Mononuclear cell (primary cell): ENCODE measurements around the gene NOX3. TPM values are rescaled to one million over a fixed set of nuclear protein-coding genes. Genes with fewer than 3 reads are reported as not detected.

Experiments used
- H3K27me3 ChIP-seq: 2 replicates; pipeline ENCODE4 v1.6.0; 2011; ENCODE audit warnings: low read length, control low read depth; ENCODE audit not compliant: insufficient read depth
- H3K4me1 ChIP-seq: 2 replicates; pipeline ENCODE4 v1.5.1; 2011; ENCODE audit warnings: mild to moderate bottlenecking, low read length, control low read depth; ENCODE audit not compliant: insufficient read depth
- H3K4me3 ChIP-seq: 2 replicates; pipeline ENCODE4 v1.5.1; 2011; ENCODE audit warnings: mild to moderate bottlenecking, low read length, moderate library complexity
- H3K9me3 ChIP-seq: 2 replicates; pipeline ENCODE4 v1.5.1; 2011; ENCODE audit warnings: low read depth, mild to moderate bottlenecking, control low read depth, low read length
- total RNA-seq: library from RNA; depleted of rRNA; stranded (reverse); fragments of >200 nt; gene quantifications from one replicate; pipeline ENCODE4 v1.2.3, GENCODE V29; 2012

Gene NOX3
- total RNA-seq, 1 donor, result not detected

DNA sequence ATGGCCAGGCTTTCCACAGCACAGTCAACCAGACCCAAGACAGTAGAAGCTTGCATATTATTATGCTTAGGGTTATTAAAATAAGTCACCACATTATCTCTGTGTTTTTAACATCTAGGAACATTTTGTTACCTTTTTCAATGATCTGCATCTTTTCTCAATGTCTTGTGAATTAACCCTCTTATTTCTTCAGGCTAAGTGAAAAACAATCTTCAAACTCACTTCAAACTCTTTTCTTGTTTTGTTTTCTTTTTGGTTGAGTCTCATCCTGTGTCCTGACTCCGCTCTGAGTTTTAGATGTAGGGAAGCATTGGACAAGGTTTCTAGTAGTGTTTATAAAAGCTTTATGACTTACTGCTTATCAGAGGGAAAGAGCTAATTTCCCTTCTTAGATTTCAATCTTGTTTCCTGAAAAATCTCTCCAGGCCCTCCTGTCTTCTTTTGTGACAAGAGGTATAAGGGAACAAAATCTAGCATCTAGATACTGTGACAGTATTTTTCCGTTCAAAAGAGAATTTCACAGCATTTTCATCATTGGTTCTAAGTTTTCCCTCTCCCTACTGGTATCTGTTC lies 26.2 kb downstream of the NOX3 start:
- Histone ChIP-seq H3K27me3 (no peaks in the 10 kb centered on the region), H3K4me3 (no peak overlapping the region), H3K9me3 (no peaks in the 10 kb centered on the region), H3K4me1 (no peaks in the 10 kb centered on the region)

DNA sequence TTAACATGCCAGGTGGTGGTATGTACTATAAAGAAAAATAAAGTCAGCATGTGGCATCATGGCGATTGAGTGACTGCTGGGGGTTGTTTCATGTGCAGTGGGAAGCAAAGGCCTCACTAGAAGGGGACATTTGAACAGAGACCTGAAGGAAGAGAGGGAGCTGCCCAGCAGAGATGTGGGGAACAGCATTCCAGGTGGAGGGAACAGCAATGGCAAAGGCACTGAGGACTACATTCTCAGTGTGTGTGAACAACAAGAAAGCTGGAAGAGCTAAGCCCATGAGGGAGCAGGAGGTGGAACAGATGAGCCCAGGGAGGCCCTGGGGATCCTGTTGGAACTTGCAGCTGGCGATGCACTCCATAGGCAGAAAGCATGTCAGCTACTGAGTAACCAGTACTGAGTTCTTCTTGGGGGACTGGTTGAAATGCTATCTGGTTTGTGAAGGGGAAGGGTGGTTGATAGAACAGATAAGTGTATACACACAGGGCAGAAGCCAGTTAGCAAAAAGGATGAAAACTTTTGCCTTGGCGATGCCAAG lies 29.2 kb downstream of the NOX3 start:
- no peak overlapping the region for H3K4me3 ChIP-seq

DNA sequence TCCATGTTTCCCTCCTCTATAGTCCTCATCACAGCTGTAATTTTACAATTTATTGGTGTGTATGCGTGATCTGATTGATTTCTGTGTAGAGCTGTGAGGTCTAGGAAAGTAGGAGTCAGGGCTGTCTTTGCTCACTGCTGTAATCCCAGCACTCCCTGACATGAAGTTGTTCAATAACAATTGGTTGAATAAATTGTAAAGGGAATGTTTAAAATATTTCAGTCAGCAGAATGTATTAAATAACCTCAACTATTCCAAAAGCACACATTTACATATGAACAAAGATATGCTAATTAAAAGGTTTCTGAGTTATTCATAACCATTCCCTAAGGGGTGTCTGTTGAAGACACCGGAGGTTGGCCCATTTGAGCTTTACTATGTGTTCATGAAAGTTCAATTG lies 31.5 kb downstream of the NOX3 start:
- Histone ChIP-seq H3K9me3 (no peaks in the 10 kb centered on the region), H3K4me1 (no peaks in the 10 kb centered on the region), H3K27me3 (no peaks in the 10 kb centered on the region)

More for the DNA sequence above, 29.2 kb downstream of the NOX3 start:
- Histone ChIP-seq H3K4me1 (no peaks in the 10 kb centered on the region), H3K27me3 (no peaks in the 10 kb centered on the region), H3K9me3 (no peaks in the 10 kb centered on the region)

DNA sequence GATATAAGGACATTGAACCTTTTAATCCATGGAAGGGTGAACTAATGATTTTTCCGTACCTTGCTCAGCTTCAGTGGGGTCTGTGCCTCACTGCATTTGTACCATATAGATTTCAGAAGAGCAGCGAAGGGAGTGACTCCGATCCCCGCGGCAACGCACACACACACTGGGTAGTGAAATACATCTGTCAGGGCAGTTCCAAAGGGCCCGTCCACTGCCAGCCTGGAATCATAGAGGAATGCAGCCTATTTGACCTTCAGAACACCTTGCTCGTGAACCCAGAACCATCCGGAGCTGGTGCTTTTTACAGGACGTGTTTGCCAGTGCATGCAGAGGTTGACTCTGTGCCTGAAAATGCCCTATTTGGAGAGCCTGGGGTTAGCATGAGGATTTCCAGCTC lies 33.0 kb downstream of the NOX3 start:
- H3K4me1 ChIP-seq, result peaks cover 9% of the 10 kb centered on the region
- no peaks in the 10 kb centered on the region for H3K9me3 ChIP-seq
- no peak overlapping the region for H3K4me3 ChIP-seq
- H3K27me3 ChIP-seq, result no peaks in the 10 kb centered on the region

More for the DNA sequence above, 31.5 kb downstream of the NOX3 start:
- H3K4me3 ChIP-seq, result no peak overlapping the region

DNA sequence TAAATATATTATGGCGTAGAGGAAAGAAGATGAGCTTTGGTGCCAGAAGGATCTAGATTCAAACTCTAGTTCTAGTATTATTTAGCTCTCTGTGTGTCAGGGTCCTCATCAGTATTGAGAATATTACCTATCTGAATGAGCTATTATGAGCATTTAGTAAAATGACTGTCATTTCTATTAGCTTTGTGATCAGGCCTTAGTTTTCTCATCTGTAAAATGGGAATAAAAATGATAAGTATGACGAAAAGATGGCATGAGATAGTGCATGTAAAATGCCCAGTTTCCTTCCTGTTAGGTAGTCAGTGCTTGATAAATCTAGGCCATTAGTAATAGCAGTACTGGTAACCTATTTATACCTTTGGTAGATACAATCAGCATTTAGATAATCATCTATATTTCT lies 35.1 kb downstream of the NOX3 start:
- no peak overlapping the region for H3K4me3 ChIP-seq
- no peaks in the 10 kb centered on the region for H3K27me3 ChIP-seq
- no peaks in the 10 kb centered on the region for H3K9me3 ChIP-seq
- H3K4me1 ChIP-seq, result peaks cover 15% of the 10 kb centered on the region

DNA sequence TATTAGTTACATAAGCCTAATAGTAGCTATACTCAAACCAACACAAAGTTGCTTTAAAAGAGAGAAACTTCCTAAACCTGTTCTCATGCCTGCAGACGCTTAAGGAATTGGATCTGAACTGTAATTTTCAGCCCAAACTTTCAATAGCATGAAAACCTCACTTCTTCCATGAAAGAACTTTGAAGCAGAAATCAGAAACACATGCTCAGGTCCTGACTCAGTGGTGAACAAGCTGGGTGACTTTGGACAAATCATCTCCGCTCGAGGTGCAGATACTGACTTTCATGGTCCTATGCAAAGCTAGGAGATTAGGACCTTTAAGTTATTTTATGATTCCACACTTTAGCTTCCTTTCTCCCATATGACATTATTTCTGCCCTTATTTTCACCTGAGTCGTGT lies 36.5 kb downstream of the NOX3 start:
- Histone ChIP-seq H3K4me1 (peaks cover 15% of the 10 kb centered on the region), H3K9me3 (no peaks in the 10 kb centered on the region), H3K27me3 (no peaks in the 10 kb centered on the region), H3K4me3 (no peak overlapping the region)

DNA sequence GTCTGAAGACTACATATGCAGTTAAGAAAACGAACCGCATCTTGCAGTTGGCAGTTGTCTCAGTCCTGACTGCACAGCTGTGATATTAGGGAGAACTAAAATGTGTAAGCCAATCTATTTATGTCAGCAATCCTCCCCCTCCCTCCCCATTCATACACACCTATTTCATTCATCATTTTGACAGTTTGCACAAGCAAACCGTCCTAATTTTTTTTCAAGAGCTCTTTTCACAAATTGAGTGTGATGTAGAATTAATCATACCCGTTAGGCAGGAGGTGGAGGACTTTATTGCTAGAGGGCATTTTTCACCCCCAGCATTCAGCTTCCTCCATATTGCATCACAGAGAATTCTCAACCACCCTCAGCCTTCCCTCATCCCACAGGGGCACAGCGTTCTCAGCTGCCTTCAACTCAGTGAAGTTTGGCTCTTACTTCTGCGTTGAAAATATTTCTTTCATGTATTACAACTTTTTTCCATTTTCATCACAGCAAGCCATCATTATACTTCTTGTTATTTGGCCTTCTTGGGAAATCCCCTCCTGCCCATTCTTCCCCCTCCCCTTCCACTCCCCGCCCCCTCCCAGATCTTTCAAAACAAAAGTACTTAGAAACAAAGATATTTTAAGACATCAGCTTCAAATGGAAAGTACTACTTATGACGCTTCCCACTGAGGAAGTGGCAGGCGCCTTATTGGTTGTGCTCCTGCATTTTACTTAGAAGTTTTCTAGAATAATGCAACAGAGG lies 37.5 kb downstream of the NOX3 start:
- Histone ChIP-seq H3K4me3 (no peak overlapping the region), H3K4me1 (peaks cover 15% of the 10 kb centered on the region), H3K9me3 (no peaks in the 10 kb centered on the region), H3K27me3 (no peaks in the 10 kb centered on the region)

DNA sequence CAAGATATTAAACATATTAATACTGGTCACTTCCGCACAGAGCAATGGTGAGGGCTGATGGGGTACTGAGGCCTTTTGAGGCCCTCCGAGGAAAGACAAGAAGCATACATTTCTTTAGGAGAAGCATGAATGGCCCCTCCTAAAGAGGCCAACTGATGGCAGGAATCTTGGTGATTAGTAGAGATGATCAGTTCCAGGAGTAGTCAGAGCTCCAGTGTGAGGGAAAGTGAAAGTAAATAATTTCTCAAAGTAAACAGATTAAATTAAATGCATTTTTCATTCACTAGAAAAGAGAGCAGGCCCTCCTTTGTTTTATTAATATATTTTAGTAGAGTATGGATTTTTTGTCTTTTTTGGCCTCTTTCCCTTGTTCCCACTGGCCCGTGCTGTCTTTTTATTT lies 38.2 kb downstream of the NOX3 start:
- H3K27me3 ChIP-seq, result no peaks in the 10 kb centered on the region
- H3K9me3 ChIP-seq, result no peaks in the 10 kb centered on the region
- H3K4me3 ChIP-seq, result no peak overlapping the region
- H3K4me1 ChIP-seq, result peaks cover 15% of the 10 kb centered on the region

DNA sequence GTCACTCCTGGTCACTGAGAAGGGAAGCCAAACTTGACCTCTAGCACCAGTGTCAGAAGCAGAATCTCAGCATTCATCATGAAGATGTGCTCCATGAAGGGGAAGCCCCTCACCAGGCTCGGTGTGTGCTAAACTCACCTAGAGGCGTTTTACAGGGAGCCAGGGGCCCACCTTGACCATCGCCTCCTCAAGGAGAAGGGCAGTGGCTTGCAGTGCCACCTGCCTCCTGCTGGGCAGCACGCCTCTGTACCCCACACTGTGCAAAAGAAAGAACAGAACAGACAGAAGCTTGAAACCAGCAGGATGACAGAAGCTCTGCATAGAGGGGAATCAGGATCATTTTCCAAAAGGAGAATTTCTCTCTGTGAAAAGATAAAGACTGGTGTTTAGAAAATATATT lies 39.7 kb downstream of the NOX3 start:
- H3K27me3 ChIP-seq, result no peaks in the 10 kb centered on the region
- H3K9me3 ChIP-seq, result no peaks in the 10 kb centered on the region

DNA sequence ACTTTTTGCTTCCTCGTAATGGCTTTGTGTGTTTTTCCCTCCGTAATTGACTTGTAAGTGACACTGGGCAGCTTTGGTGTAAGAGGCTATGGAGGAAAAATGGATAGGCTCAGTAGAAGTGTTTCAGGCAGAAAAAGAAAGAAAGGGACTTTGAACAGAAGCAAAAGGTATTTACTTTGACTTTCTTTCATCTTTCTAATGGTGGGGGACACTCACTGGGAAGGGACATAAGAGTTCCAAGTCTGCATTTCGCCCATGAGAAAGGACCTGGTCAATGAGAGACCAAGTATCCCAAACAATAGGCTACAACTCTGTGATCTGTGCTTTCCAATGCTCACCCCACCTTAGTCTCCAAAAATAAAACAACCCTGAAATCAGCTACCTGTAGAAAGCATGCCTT lies 41.6 kb downstream of the NOX3 start:
- H3K9me3 ChIP-seq, result no peaks in the 10 kb centered on the region
- H3K4me3 ChIP-seq, result no peak overlapping the region
- H3K27me3 ChIP-seq, result no peaks in the 10 kb centered on the region
- peaks cover 15% of the 10 kb centered on the region for H3K4me1 ChIP-seq

More for the DNA sequence above, 39.7 kb downstream of the NOX3 start:
- H3K4me1 ChIP-seq, result peaks cover 15% of the 10 kb centered on the region
- H3K4me3 ChIP-seq, result no peak overlapping the region

DNA sequence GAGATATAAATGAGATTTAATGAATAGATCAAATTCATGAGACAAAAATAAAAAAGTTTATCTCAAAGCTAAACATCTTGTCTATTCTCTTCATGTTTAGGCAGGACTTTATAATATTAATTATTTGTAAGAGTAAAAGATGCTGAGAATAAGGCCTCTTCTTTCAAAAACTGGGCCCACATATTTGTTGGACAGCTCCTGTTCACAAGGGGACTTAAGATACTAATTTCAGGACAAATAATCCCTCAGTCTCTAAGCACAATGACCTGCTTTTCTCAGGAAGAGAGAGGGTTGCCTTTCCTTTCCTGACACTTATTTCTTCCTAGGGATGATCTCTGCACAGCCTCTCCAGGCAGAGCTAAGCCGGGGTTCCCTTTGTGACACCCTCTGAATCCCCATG lies 43.3 kb downstream of the NOX3 start:
- no peak overlapping the region for H3K4me3 ChIP-seq
- H3K4me1 ChIP-seq, result peaks cover 3% of the 10 kb centered on the region
- no peaks in the 10 kb centered on the region for H3K9me3 ChIP-seq
- no peaks in the 10 kb centered on the region for H3K27me3 ChIP-seq

DNA sequence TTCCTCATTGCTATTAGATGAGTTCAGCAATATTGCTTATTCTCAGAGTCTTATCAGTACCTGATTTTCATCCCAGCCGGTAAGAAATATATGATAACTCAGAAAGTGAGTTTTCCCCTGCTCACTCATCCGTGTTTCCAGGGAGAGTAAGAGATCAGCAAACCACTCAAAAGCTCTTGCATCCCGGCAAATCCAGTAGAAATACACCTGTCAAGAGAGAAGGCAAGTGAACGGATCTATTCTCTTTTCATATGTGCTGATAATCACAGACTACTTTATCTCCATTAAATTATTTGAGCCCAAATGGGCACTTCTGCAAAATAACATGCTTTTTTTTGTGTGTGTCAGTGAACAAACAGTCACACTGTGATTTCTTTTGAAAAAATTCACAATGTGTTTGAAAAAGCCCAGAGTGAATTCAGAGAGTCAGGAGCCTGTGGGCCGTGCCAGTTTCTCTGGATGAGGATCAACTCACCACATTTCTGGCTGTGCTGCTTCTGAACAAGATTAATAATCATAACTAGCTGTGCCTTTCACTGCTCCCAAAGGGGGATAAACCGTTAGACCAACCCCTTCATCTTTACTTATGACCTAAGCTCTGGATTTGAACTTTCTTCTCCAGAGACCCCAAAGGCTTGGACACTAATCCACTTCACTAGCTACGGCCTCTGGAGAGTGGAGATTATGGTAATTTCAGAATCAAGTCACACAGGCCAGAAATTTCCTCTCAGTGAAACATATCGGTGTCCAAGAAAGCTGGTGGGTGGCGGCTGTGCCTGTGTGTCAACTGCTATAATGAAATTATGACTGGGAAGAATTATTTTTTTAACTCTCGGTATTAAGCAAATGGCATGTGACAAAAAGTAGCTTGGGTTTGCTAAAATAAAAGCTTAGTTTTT lies 44.2 kb downstream of the NOX3 start:
- Histone ChIP-seq H3K4me3 (no peak overlapping the region), H3K4me1 (no peaks in the 10 kb centered on the region)

DNA sequence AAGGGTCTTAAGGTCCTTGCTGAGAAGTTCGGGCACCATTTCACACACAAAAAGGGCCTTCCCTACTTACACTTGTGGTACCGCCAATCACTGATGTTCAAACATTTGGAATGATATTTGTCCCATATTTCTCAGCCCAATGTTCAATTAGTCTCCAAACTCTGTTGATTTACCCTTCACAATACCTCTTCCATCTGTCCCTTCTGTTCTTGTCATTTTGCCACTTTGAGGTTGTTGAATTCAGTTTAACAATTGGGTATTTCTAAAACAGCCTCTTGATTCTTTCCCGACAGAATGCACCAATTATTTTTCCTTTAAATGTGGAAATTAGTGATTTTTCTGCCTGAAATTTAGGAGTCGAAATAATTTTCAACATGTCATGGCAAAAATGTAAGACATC lies 46.2 kb downstream of the NOX3 start:
- Histone ChIP-seq H3K4me1 (no peaks in the 10 kb centered on the region), H3K9me3 (no peaks in the 10 kb centered on the region), H3K27me3 (no peaks in the 10 kb centered on the region), H3K4me3 (no peak overlapping the region)

More for the DNA sequence above, 44.2 kb downstream of the NOX3 start:
- no peaks in the 10 kb centered on the region for H3K27me3 ChIP-seq
- no peaks in the 10 kb centered on the region for H3K9me3 ChIP-seq

DNA sequence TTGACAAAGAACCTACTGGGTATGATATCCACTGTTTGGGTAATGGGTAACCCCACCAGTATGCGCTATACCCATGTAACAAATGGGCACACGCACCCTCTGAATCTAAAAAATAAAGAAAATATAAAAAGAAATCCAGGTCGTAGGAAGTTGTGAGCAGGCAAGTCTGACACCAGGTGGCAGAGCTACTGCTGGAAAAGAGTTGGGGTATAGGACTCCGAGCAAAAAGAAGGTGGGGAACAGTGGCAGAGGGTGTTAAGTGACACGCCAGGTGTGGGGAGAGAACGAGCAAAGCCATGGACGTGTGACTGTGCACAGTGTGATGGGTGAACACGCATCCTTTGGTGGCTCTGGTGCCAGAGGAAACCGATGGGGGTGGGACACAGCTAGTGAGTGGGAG lies 46.7 kb downstream of the NOX3 start:
- H3K27me3 ChIP-seq, result no peaks in the 10 kb centered on the region
- H3K4me1 ChIP-seq, result no peaks in the 10 kb centered on the region

DNA sequence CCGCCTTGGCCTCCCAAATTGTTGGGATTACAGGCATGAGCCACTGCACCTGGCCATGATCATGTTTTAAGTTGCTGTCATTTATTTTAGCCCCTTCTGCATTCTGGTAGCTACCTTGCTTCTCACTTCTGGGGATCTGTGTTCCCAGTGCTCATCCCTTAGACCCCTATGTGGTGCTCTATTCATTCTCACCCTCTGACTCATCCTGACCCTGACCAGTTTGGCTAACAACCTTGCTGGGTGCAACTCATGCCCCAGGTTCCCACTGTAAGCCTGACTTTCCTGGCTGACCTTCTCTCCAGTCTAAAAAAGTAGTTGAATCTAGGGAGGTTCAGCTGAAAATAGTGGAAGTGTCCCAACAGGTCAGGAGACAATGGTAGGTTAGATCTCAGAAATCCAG lies 47.4 kb downstream of the NOX3 start:
- no peaks in the 10 kb centered on the region for H3K9me3 ChIP-seq
- no peak overlapping the region for H3K4me3 ChIP-seq
- H3K27me3 ChIP-seq, result no peaks in the 10 kb centered on the region
- no peaks in the 10 kb centered on the region for H3K4me1 ChIP-seq

More for the DNA sequence above, 46.7 kb downstream of the NOX3 start:
- no peaks in the 10 kb centered on the region for H3K9me3 ChIP-seq
- no peak overlapping the region for H3K4me3 ChIP-seq
